Anterior cingulate cortex (tissue), 58 donors: ENCODE data around the gene CYP4X1.
"Not testable (repeated sequence)": the region's sequence is repeated elsewhere in the genome, so short reads cannot be mapped to it uniquely, and the experiment has no call there.

ENCODE experiments used
- DNase-seq, 58 donors: peaks; one replicate each; lab custom pipeline; 2025; lab: John Stamatoyannopoulos, UW

The CYP4X1 gene

GRCh38 chr1:47067097-47067594, 43.7 kb downstream of the CYP4X1 start, which contains the start of gene CYP4Z1:
Gene CYP4Z1 (plus strand): TSS chr1:47067231. CDS start chr1:47067491, 260 bp downstream.
- DNase-seq, result no peak

GRCh38 chr1:47069080-47069479, 45.6 kb downstream of the CYP4X1 start:
- DNase-seq, result peak in 3 of 58 donors; percentile 0 to 8 (median 6)

- DNase-seq, result not testable (repeated sequence)
Measured at GRCh38 chr1:47069509-47069908, 46.0 kb downstream of the CYP4X1 start.

GRCh38 chr1:47089356-47089755, 65.9 kb downstream of the CYP4X1 start:
- DNase-seq, result peak in 2 of 58 donors; percentile 8 to 13

GRCh38 chr1:47091476-47091875, 68.0 kb downstream of the CYP4X1 start:
- DNase-seq, result not testable (repeated sequence)
